Measurements from ENCODE around the gene KCNE1. TPM values are rescaled to one million over a fixed set of nuclear protein-coding genes. Genes with fewer than 3 reads are reported as not detected.

Gene KCNE1
- total RNA-seq, 1 donor from 2014 or later, result 0.59 TPM

DNA sequence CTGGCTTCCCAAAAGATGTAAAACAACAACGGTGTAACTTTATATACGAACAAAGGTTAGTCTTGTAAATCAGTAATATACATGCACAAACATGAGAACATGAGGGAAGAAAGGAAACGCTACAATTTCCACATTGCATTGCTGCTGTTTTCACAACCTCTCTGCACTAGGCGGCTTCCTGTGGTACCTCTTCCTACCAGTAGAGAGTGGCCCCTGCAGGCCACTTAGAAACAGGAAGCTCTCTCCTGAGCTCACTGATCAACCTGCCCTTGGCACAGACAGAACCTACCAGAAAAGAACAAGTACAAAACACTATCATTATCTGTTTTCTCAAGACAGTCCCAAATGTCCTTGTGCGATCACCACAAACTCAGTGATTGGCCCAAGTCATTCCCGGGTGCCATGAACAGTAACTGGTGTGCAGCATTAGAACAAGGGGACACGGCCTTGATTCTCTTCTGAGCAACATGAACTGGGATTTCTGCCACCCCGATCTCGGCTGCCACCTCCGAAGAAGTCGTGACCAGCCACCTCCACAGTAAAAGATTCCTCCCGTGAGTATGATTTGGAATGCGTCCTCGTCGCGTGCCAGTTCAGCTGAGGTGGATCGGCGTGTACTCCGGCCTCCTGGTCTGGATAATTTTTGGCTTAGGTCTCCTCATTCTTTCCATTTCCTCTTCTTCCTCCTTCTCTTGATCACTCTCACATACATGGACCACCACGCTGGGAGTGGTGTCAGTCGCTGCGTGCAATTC is 5.7 kb upstream of the KCNE1 start:
- Mint-ChIP-seq H3K4me1 (ENCODE audit: unreplicated experiment) (peaks cover 41% of the 10 kb centered on the region), H3K4me3 (ENCODE audit: unreplicated experiment) (no peak overlapping the region), H3K9me3 (ENCODE audit: unreplicated experiment) (no peaks in the 10 kb centered on the region), H3K27me3 (ENCODE audit: unreplicated experiment) (no peaks in the 10 kb centered on the region), H3K36me3 (ENCODE audit: unreplicated experiment) (peaks cover 57% of the 10 kb centered on the region), H3K27ac (ENCODE audit: unreplicated experiment) (no peak overlapping the region)
- no peak for DNase-seq (ENCODE audit: extremely low spot score, unreplicated experiment)
- TF ChIP-seq, protein P1, sequence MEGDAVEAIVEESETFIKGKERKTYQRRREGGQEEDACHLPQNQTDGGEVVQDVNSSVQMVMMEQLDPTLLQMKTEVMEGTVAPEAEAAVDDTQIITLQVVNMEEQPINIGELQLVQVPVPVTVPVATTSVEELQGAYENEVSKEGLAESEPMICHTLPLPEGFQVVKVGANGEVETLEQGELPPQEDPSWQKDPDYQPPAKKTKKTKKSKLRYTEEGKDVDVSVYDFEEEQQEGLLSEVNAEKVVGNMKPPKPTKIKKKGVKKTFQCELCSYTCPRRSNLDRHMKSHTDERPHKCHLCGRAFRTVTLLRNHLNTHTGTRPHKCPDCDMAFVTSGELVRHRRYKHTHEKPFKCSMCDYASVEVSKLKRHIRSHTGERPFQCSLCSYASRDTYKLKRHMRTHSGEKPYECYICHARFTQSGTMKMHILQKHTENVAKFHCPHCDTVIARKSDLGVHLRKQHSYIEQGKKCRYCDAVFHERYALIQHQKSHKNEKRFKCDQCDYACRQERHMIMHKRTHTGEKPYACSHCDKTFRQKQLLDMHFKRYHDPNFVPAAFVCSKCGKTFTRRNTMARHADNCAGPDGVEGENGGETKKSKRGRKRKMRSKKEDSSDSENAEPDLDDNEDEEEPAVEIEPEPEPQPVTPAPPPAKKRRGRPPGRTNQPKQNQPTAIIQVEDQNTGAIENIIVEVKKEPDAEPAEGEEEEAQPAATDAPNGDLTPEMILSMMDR (IDR thresholded peaks at IDR 0.05), result peak; percentile 29

DNA sequence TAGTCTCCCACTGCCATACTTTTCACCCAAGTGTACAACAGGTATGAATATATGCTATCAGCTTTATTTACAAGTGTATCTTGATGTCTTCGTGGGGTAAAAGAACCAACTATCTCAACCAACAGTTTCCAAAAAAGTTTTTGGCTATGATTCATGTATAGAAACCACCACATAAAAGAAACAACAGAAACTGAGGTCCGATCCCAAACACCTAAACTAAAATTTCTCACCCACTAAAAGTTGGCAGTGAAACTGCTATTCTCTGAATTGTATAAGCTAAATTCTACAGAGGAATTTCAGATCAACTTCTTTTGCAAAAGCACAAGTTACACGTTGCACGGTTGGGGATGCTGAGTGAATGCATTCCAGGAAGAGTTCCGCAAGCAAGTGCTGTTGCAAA is 5.0 kb upstream of the KCNE1 start:
- H3K27me3 Mint-ChIP-seq (ENCODE audit: unreplicated experiment), result no peaks in the 10 kb centered on the region
- no peak overlapping the region for H3K27ac Mint-ChIP-seq (ENCODE audit: unreplicated experiment)
- H3K9me3 Mint-ChIP-seq (ENCODE audit: unreplicated experiment), result no peaks in the 10 kb centered on the region
- no peak for DNase-seq (ENCODE audit: extremely low spot score, unreplicated experiment)
- peaks cover 52% of the 10 kb centered on the region for H3K36me3 Mint-ChIP-seq (ENCODE audit: unreplicated experiment)
- H3K4me1 Mint-ChIP-seq (ENCODE audit: unreplicated experiment), result peaks cover 36% of the 10 kb centered on the region
- TF ChIP-seq, protein P1 (IDR thresholded peaks at IDR 0.05), result no peak
- no peak overlapping the region for H3K4me3 Mint-ChIP-seq (ENCODE audit: unreplicated experiment)

DNA sequence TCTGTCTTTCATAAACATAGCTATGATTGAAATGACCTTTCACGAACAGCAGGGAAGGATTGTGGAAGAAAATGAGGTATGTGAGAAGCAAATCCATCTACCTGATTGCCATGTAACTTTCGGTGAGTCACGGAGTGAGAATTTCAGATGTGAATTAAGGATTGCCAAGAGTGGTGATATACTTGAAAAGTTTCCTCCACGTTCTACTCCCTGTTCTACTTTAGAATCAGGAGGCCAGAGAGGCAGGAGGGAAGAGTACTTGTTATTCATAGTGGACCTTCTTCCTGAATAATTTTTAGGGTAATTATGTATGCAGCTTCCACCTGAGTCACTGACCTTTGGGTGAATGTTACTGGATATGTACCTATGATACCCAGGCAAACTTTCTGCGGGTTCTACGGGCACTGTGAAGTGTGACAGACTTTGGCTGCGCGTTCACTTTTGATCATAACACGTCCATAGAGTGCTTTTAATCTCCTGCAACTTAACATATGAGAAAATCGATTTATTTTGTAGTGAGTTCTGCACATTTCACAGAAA is 2.6 kb upstream of the KCNE1 start:
- H3K4me1 Mint-ChIP-seq (ENCODE audit: unreplicated experiment), result peaks cover 16% of the 10 kb centered on the region
- DNase-seq (ENCODE audit: extremely low spot score, unreplicated experiment), result no peak

DNA sequence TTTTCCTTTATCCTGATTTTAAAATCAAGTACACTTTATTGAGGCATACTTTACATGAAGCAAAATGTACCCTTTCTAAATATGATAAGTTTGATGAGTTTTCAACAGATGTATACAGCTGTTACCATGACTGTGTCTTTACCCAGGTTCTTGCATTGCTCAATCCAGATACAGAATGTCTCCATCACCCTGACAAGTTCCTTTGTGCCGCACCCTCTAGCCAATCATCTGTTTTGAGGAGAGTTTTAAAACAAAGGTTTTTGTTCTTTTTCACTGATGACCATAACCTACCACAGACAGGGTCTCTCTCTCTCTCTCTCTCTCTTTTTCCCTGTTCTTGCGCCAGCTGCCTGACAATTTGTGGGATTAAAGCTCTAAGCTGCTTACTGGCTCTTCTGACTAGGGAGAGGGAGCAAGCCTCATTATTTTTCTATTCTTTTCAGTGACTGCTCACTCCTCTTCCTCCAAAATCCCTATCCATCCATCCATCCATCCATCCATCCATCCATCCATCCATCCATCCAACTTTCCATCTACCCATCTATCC is 1.2 kb upstream of the KCNE1 start:
- Mint-ChIP-seq H3K4me3 (ENCODE audit: unreplicated experiment) (no peak overlapping the region), H3K27ac (ENCODE audit: unreplicated experiment) (no peak overlapping the region), H3K9me3 (ENCODE audit: unreplicated experiment) (no peaks in the 10 kb centered on the region), H3K36me3 (ENCODE audit: unreplicated experiment) (peaks cover 18% of the 10 kb centered on the region), H3K27me3 (ENCODE audit: unreplicated experiment) (no peaks in the 10 kb centered on the region), H3K4me1 (ENCODE audit: unreplicated experiment) (peaks cover 9% of the 10 kb centered on the region)
- no peak for DNase-seq (ENCODE audit: extremely low spot score, unreplicated experiment)
- TF ChIP-seq, protein P1 (IDR thresholded peaks at IDR 0.05), result no peak

More for the DNA sequence above, 2.6 kb upstream of the KCNE1 start:
- Mint-ChIP-seq H3K27ac (ENCODE audit: unreplicated experiment) (no peak overlapping the region), H3K4me3 (ENCODE audit: unreplicated experiment) (no peak overlapping the region), H3K9me3 (ENCODE audit: unreplicated experiment) (no peaks in the 10 kb centered on the region), H3K27me3 (ENCODE audit: unreplicated experiment) (no peaks in the 10 kb centered on the region), H3K36me3 (ENCODE audit: unreplicated experiment) (peaks cover 30% of the 10 kb centered on the region)
- TF ChIP-seq, protein P1 (IDR thresholded peaks at IDR 0.05), result no peak

DNA sequence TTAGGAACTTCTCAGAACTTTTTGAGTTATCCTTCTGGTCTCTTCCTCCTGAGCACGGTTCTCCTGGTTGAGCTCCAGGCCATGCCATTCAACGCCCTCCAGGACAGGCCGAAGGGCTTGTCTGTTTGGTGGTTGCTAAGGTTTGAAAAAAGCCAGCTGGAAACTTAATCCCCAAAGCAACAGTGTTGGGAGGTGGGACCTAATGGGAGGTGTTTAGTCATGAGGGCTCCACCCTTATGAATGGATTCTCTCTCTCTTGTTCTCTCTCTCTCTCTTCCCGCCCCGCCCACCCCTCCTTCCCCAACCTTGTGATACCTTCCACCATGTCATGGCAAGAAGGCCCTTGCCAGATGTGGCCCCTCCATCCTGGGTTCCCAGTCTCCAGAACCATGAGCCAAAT is 829 bp downstream of the KCNE1 start:
- Mint-ChIP-seq H3K27ac (ENCODE audit: unreplicated experiment) (no peak overlapping the region), H3K9me3 (ENCODE audit: unreplicated experiment) (no peaks in the 10 kb centered on the region), H3K4me3 (ENCODE audit: unreplicated experiment) (no peak overlapping the region), H3K36me3 (ENCODE audit: unreplicated experiment) (no peaks in the 10 kb centered on the region), H3K4me1 (ENCODE audit: unreplicated experiment) (peaks cover 1% of the 10 kb centered on the region), H3K27me3 (ENCODE audit: unreplicated experiment) (no peaks in the 10 kb centered on the region)
- no peak for DNase-seq (ENCODE audit: extremely low spot score, unreplicated experiment)
- TF ChIP-seq, protein P1 (IDR thresholded peaks at IDR 0.05), result no peak
